GM12878 (cell line): ENCODE results near the gene SNRPF. TPM values are rescaled to one million over a fixed set of nuclear protein-coding genes. Genes with fewer than 3 reads are reported as not detected.

Experiments used
- ATAC-seq: fragments of 200-7000 bp; cut with Tn5 transposase; 3 replicates; pipeline ENCODE4 v1.9.1; 2020; ENCODE audit warnings: mild to moderate bottlenecking, moderate library complexity
- BruUV-seq: library from RNA; stranded (reverse); fragments of 400-500 nt; replicated peaks from 2 replicates; lab custom pipeline; 2021; lab: Mats Ljungman, UMichigan
- CTCF ChIA-PET: fragments of 300-600 bp; sonication (Branson Sonifier 250); formaldehyde crosslinking; extraction: SDS; loops from one replicate; lab custom pipeline; 2021; ENCODE audit warnings: inconsistent platforms; lab: Yijun Ruan, JAX
- POLR2A ChIA-PET: fragments of 350-600 bp; formaldehyde crosslinking; extraction: SDS; loops from one replicate; lab custom pipeline; 2021; ENCODE audit warnings: inconsistent platforms; lab: Charles Lee
- RAD21 ChIA-PET: fragments of 300-600 bp; sonication (Branson Sonifier 250); formaldehyde crosslinking; loops from one replicate; lab custom pipeline; 2023; ENCODE audit warnings: antibody characterized with exemption; ENCODE audit not compliant: unreplicated experiment; lab: Charles Lee
- SMC1A ChIA-PET: fragments of 300-600 bp; sonication (Branson Sonifier 250); formaldehyde crosslinking; loops from one replicate; lab custom pipeline; 2023; ENCODE audit not compliant: unreplicated experiment, uncharacterized antibody; lab: Charles Lee
- DNase-seq: peaks from one replicate; pipeline ENCODE4 v3.0.0-alpha.2; 2011; ENCODE audit warnings: low read depth, low spot score
- FAIRE-seq: peaks from 3 replicates; lab custom pipeline; 2011; peaks lifted over from hg19 to GRCh38; lab: Jason Lieb, UNC
- H2AFZ ChIP-seq: 2 replicates; pipeline ENCODE4 v1.6.0; 2011; ENCODE audit warnings: low read depth, low read length, control low read depth; ENCODE audit not compliant: control insufficient read depth
- H3K27ac ChIP-seq: 2 replicates; pipeline ENCODE4 v1.5.1; 2011; ENCODE audit warnings: control low read depth; ENCODE audit not compliant: control insufficient read depth, insufficient read depth
- H3K27me3 ChIP-seq, 2 experiments: replicated peaks in 1 of 2; 2 replicates each; pipeline versions ENCODE4 v1.6.0 to v1.6.1; 2011; ENCODE audit warnings: low read length in 1 of 2; ENCODE audit not compliant: control insufficient read depth in 2 of 2, insufficient read depth in 2 of 2
- H3K36me3 ChIP-seq, 2 experiments: 2 replicates each; pipeline ENCODE4 v1.5.1; 2011; ENCODE audit warnings: low read length in 1 of 2; ENCODE audit not compliant: control insufficient read depth in 2 of 2, insufficient read depth in 2 of 2
- H3K4me1 ChIP-seq: 2 replicates; pipeline ENCODE4 v1.6.1; 2011; ENCODE audit warnings: mild to moderate bottlenecking, low read length, moderate library complexity, mixed read lengths; ENCODE audit not compliant: control insufficient read depth, insufficient read depth
- H3K4me2 ChIP-seq: 2 replicates; pipeline ENCODE4 v1.6.0; 2011; ENCODE audit warnings: control low read depth; ENCODE audit not compliant: control insufficient read depth, insufficient read depth
- H3K4me3 ChIP-seq: fragments of 200-600 bp; sonication (generic); 2 replicates; pipeline ENCODE4 v1.5.1; 2016
- H3K79me2 ChIP-seq: 2 replicates; pipeline ENCODE4 v1.6.0; 2011; ENCODE audit warnings: low read length; ENCODE audit not compliant: control insufficient read depth, insufficient read depth
- H3K9ac ChIP-seq: 2 replicates; pipeline ENCODE4 v1.8.0; 2011; ENCODE audit warnings: low read length, control low read depth, mixed read lengths; ENCODE audit not compliant: control insufficient read depth, insufficient read depth
- H3K9me3 ChIP-seq: replicated peaks from 3 replicates; pipeline ENCODE4 v1.5.1; 2011; ENCODE audit warnings: mild to moderate bottlenecking, low read length; ENCODE audit not compliant: control insufficient read depth, insufficient read depth
- H4K20me1 ChIP-seq: 2 replicates; pipeline ENCODE4 v1.6.0; 2011; ENCODE audit not compliant: control insufficient read depth, insufficient read depth
- EED ChIP-seq: sonication (generic); IDR thresholded peaks from 2 replicates; pipeline ENCODE4 v1.6.1; 2016; ENCODE audit warnings: antibody characterized with exemption, low read depth
- EGR1 ChIP-seq, 2 experiments: IDR thresholded peaks; 1 replicate in 1 of 2; 2 replicates in 1 of 2; pipeline ENCODE4 v1.6.1; 2011 to 2012; ENCODE audit warnings: low read depth in 2 of 2, low read length in 2 of 2, borderline replicate concordance in 1 of 2, mild to moderate bottlenecking in 1 of 2, moderate library complexity in 1 of 2
- GATAD2B ChIP-seq: fragments of 450-650 bp; conservative IDR thresholded peaks from 2 replicates; pipeline ENCODE4 v1.6.1; 2017; ENCODE audit warnings: low read depth, mild to moderate bottlenecking, moderate library complexity
- HDAC2 ChIP-seq: fragments of 200-600 bp; sonication (generic); IDR thresholded peaks from 2 replicates; pipeline ENCODE4 v1.6.1; 2017
- MTA2 ChIP-seq: fragments of 450-650 bp; IDR thresholded peaks from 2 replicates; pipeline ENCODE4 v1.6.1; 2016; ENCODE audit warnings: low read depth, mild to moderate bottlenecking, moderate library complexity
- NR2F1 ChIP-seq: fragments of 450-650 bp; conservative IDR thresholded peaks from 2 replicates; pipeline ENCODE4 v1.6.1; 2017; ENCODE audit warnings: mild to moderate bottlenecking
- RAD21 ChIP-seq: IDR thresholded peaks from 2 replicates; pipeline ENCODE4 v1.6.1; 2011; ENCODE audit warnings: mild to moderate bottlenecking, low read depth, low read length, moderate library complexity; ENCODE audit not compliant: insufficient read depth
- RFX5 ChIP-seq: IDR thresholded peaks from 2 replicates; pipeline ENCODE4 v1.6.1; 2011; ENCODE audit warnings: low read depth, low read length, improper control_type of control experiment
- STAT3 ChIP-seq: IDR thresholded peaks from 2 replicates; pipeline ENCODE4 v1.6.1; 2011; ENCODE audit warnings: low read depth, low read length, improper control_type of control experiment
- ZNF217 ChIP-seq: fragments of 450-650 bp; IDR thresholded peaks from 2 replicates; pipeline ENCODE4 v1.6.1; 2017; ENCODE audit warnings: antibody characterized with exemption, mild to moderate bottlenecking
- WGBS: methylation state at CpG from one replicate; pipeline ENCODE4 v1.1.6; 2016; ENCODE audit warnings: low lambda C conversion rate; ENCODE audit not compliant: insufficient replicate concordance, insufficient coverage; ENCODE audit errors: missing lambda C conversion rate; 5-methylcytosine and 5-hydroxymethylcytosine counted together
- in situ Hi-C: fragments of 300-500 bp; cut with MboI; formaldehyde crosslinking; loops from 9 replicates; pipeline ENCODE4 v1.14.3; 2018; ENCODE audit warnings: mixed read lengths
- intact Hi-C: fragments of 100-400 bp; cut with micrococcal nuclease; formaldehyde crosslinking; loops from one replicate; pipeline ENCODE4 v1.14.2; 2022; ENCODE audit not compliant: unreplicated experiment
- polyA plus RNA-seq, 11 experiments: library from polyadenylated mRNA; depleted of rRNA in 4 of 11; unstranded in 6 of 11; stranded (reverse) in 5 of 11; fragments of >200 nt; fragmentation: Nextera tagmentation in 4 of 11; fragmentation: Illumina TruSeq in 1 of 11; extraction: Ambion mirVana in 4 of 11; extraction: Trizol in 1 of 11; gene quantifications; 1 replicate in 1 of 11; 2 replicates in 10 of 11; pipeline versions ENCODE4 v1.2.1 to v1.2.3, GENCODE V29; 2011 to 2016; ENCODE audit warnings: inconsistent platforms in 2 of 11, missing spikeins in 2 of 11, low read depth in 1 of 11
- total RNA-seq, 4 experiments: library from RNA; depleted of rRNA in 3 of 4; stranded (reverse); fragments of >200 nt in 3 of 4; fragmentation: Illumina TruSeq in 1 of 4; extraction: Trizol in 1 of 4; gene quantifications; 2 replicates each; pipeline versions ENCODE4 v1.2.1 to v1.2.3, GENCODE V29; 2013 to 2021
- TF ChIP-seq, protein P1 (sequence below): IDR thresholded peaks from 2 replicates; pipeline ENCODE4 v1.6.1; 2012; ENCODE audit warnings: low read depth, low read length, improper control_type of control experiment
- TF ChIP-seq, protein P2 (sequence below): fragments of 450-650 bp; IDR thresholded peaks from 2 replicates; pipeline ENCODE4 v1.6.1; 2014; ENCODE audit warnings: mild to moderate bottlenecking
- TF ChIP-seq, protein P3 (sequence below): fragments of 450-650 bp; formaldehyde crosslinking; IDR thresholded peaks from 2 replicates; pipeline ENCODE4 v1.4.0; 2020; ENCODE audit warnings: mild to moderate bottlenecking, moderate library complexity
- TF ChIP-seq, protein P4 (sequence below): IDR thresholded peaks from 2 replicates; pipeline ENCODE4 v1.6.1; 2012; ENCODE audit warnings: improper control_type of control experiment, low read depth, low read length; ENCODE audit not compliant: insufficient replicate concordance

SNRPF gene
- total and polyA plus RNA-seq, 10 of the 15 experiments (the other 5 are each of a cell fraction or from before 2014, with no cell fraction given) = 36.5 to 204 (median 77.9) TPM

DNA sequence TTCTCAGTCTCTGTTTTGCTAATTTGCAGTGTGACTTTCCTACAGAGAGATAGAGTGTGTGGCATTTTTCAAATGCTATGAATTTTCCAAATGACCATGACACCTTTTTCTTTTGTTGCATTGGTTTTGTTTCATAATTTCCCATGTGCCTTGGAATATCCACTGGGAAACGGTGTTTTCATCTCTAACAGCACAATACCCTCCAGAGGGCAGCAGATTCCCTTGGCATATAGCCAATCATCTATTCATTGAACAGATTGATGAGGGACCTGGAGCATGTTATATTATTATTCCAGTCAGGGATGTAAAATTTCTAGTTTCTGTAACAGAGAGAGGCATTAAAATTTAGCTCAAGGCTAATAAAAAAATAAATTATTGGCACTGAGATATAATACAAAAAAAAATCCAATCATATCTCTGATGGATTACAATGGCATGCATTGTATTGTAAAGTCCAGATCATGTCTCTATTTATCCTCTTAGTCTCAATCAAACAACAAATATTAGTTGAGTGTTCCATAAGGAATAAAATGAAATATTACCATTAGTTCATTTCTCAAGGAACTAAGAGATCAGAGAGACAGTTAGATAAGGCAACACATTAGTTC is 38.6 kb upstream of the SNRPF start:
- no peak for FAIRE-seq
- no TSS peak for BruUV-seq
- TF ChIP-seq EED = no peak
- TF ChIP-seq RAD21 = peak; percentile 21; the same call in 1 of the 2 replicates
- TF ChIP-seq, protein P1, sequence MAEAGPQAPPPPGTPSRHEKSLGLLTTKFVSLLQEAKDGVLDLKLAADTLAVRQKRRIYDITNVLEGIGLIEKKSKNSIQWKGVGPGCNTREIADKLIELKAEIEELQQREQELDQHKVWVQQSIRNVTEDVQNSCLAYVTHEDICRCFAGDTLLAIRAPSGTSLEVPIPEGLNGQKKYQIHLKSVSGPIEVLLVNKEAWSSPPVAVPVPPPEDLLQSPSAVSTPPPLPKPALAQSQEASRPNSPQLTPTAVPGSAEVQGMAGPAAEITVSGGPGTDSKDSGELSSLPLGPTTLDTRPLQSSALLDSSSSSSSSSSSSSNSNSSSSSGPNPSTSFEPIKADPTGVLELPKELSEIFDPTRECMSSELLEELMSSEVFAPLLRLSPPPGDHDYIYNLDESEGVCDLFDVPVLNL = no peak
- TF ChIP-seq ZNF217 = no peak
- no peak for TF ChIP-seq GATAD2B
- TF ChIP-seq STAT3 = no peak
- TF ChIP-seq, protein P2, sequence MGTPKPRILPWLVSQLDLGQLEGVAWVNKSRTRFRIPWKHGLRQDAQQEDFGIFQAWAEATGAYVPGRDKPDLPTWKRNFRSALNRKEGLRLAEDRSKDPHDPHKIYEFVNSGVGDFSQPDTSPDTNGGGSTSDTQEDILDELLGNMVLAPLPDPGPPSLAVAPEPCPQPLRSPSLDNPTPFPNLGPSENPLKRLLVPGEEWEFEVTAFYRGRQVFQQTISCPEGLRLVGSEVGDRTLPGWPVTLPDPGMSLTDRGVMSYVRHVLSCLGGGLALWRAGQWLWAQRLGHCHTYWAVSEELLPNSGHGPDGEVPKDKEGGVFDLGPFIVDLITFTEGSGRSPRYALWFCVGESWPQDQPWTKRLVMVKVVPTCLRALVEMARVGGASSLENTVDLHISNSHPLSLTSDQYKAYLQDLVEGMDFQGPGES = no peak
- no peak for TF ChIP-seq EGR1 (IDR thresholded peaks at IDR 0.05; ENCODE audit: borderline replicate concordance in 1 of 2, low read depth in 2 of 2, low read length in 2 of 2)
- TF ChIP-seq, protein P3, sequence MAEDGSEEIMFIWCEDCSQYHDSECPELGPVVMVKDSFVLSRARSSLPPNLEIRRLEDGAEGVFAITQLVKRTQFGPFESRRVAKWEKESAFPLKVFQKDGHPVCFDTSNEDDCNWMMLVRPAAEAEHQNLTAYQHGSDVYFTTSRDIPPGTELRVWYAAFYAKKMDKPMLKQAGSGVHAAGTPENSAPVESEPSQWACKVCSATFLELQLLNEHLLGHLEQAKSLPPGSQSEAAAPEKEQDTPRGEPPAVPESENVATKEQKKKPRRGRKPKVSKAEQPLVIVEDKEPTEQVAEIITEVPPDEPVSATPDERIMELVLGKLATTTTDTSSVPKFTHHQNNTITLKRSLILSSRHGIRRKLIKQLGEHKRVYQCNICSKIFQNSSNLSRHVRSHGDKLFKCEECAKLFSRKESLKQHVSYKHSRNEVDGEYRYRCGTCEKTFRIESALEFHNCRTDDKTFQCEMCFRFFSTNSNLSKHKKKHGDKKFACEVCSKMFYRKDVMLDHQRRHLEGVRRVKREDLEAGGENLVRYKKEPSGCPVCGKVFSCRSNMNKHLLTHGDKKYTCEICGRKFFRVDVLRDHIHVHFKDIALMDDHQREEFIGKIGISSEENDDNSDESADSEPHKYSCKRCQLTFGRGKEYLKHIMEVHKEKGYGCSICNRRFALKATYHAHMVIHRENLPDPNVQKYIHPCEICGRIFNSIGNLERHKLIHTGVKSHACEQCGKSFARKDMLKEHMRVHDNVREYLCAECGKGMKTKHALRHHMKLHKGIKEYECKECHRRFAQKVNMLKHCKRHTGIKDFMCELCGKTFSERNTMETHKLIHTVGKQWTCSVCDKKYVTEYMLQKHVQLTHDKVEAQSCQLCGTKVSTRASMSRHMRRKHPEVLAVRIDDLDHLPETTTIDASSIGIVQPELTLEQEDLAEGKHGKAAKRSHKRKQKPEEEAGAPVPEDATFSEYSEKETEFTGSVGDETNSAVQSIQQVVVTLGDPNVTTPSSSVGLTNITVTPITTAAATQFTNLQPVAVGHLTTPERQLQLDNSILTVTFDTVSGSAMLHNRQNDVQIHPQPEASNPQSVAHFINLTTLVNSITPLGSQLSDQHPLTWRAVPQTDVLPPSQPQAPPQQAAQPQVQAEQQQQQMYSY (CRISPR knock-in tag) = no peak
- no peak for TF ChIP-seq NR2F1
- no peak for TF ChIP-seq MTA2
- no peak for TF ChIP-seq HDAC2
- TF ChIP-seq, protein P4, sequence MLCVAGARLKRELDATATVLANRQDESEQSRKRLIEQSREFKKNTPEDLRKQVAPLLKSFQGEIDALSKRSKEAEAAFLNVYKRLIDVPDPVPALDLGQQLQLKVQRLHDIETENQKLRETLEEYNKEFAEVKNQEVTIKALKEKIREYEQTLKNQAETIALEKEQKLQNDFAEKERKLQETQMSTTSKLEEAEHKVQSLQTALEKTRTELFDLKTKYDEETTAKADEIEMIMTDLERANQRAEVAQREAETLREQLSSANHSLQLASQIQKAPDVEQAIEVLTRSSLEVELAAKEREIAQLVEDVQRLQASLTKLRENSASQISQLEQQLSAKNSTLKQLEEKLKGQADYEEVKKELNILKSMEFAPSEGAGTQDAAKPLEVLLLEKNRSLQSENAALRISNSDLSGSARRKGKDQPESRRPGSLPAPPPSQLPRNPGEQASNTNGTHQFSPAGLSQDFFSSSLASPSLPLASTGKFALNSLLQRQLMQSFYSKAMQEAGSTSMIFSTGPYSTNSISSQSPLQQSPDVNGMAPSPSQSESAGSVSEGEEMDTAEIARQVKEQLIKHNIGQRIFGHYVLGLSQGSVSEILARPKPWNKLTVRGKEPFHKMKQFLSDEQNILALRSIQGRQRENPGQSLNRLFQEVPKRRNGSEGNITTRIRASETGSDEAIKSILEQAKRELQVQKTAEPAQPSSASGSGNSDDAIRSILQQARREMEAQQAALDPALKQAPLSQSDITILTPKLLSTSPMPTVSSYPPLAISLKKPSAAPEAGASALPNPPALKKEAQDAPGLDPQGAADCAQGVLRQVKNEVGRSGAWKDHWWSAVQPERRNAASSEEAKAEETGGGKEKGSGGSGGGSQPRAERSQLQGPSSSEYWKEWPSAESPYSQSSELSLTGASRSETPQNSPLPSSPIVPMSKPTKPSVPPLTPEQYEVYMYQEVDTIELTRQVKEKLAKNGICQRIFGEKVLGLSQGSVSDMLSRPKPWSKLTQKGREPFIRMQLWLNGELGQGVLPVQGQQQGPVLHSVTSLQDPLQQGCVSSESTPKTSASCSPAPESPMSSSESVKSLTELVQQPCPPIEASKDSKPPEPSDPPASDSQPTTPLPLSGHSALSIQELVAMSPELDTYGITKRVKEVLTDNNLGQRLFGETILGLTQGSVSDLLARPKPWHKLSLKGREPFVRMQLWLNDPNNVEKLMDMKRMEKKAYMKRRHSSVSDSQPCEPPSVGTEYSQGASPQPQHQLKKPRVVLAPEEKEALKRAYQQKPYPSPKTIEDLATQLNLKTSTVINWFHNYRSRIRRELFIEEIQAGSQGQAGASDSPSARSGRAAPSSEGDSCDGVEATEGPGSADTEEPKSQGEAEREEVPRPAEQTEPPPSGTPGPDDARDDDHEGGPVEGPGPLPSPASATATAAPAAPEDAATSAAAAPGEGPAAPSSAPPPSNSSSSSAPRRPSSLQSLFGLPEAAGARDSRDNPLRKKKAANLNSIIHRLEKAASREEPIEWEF = no peak
- TF ChIP-seq RFX5 = no peak

More for the DNA sequence above, 38.6 kb upstream of the SNRPF start:
- Histone ChIP-seq H3K79me2 (no peaks in the 10 kb centered on the region), H3K4me3 (no peak overlapping the region), H2AFZ (no peak overlapping the region), H3K36me3 (no peaks in the 10 kb centered on the region), H3K9me3 (no peaks in the 10 kb centered on the region), H3K9ac (no peak overlapping the region), H3K4me2 (no peak overlapping the region), H3K27ac (no peak overlapping the region), H4K20me1 (no peaks in the 10 kb centered on the region), H3K4me1 (no peaks in the 10 kb centered on the region), H3K27me3 (peaks cover 0 to 2% of the 10 kb centered on the region in 2 experiments; a peak in 2 of 4 replicates)
- RAD21 ChIA-PET = no interaction called here
- CTCF ChIA-PET = no interaction called here
- DNase-seq (no peak), ATAC-seq (no peak)
- in situ Hi-C loops (no loop called here), intact Hi-C loops (no loop called here)
- SMC1A ChIA-PET = no interaction called here
- POLR2A ChIA-PET = no interaction called here
- WGBS = 0% methylated on average over 1 of the region's 1 CpG
